GM19193 (cell line): Measurements from ENCODE around the gene SCLY.

Experiments used
- POLR2A ChIP-seq: IDR thresholded peaks from 4 replicates; pipeline ENCODE4 v1.6.1; 2011; ENCODE audit not compliant: insufficient read depth, insufficient read length; ENCODE audit errors: extremely low read depth

Gene SCLY

GRCh38 chr2:238100049-238100820, 39.4 kb downstream of the SCLY start, which contains the start of gene ESPNL:
Gene ESPNL, plus strand, starts transcription at chr2:238100340. Its CDS starts 80 bp downstream, at chr2:238100420.
- no peak for TF ChIP-seq POLR2A

- TF ChIP-seq POLR2A, result no peak
These were observed 40.3 kb downstream of the SCLY start for GRCh38 chr2:238100821-238101771.

- no peak for TF ChIP-seq POLR2A
These were observed 41.4 kb downstream of the SCLY start for GRCh38 chr2:238101891-238102841.

GRCh38 chr2:238102865-238103264, 42.1 kb downstream of the SCLY start:
- no peak for TF ChIP-seq POLR2A

GRCh38 chr2:238103465-238104225, 42.8 kb downstream of the SCLY start:
- TF ChIP-seq POLR2A, result no peak

- no peak for TF ChIP-seq POLR2A
These were observed 43.5 kb downstream of the SCLY start for GRCh38 chr2:238104226-238104690.

GRCh38 chr2:238104691-238105371, 44.0 kb downstream of the SCLY start:
- TF ChIP-seq POLR2A, result no peak

GRCh38 chr2:238105506-238106338, 44.9 kb downstream of the SCLY start:
- no peak for TF ChIP-seq POLR2A

GRCh38 chr2:238106339-238106697, 45.5 kb downstream of the SCLY start:
- no peak for TF ChIP-seq POLR2A

- TF ChIP-seq POLR2A, result no peak
These were observed 46.1 kb downstream of the SCLY start for GRCh38 chr2:238106698-238107524.
